GM12875 (cell line): ENCODE measurements around the gene CD59.

ENCODE experiments used
- H3K4me3 ChIP-seq: one replicate; pipeline ENCODE4 v1.5.1; 2011; ENCODE audit warnings: low read depth, low read length, control low read depth
- TF ChIP-seq, protein P1 (sequence below): IDR thresholded peaks from 2 replicates; pipeline ENCODE4 v1.5.1; 2011; ENCODE audit warnings: low read depth, mild to moderate bottlenecking, control low read depth, inconsistent platforms, low read length, moderate library complexity, borderline replicate concordance; ENCODE audit not compliant: insufficient read depth

The CD59 gene

DNA sequence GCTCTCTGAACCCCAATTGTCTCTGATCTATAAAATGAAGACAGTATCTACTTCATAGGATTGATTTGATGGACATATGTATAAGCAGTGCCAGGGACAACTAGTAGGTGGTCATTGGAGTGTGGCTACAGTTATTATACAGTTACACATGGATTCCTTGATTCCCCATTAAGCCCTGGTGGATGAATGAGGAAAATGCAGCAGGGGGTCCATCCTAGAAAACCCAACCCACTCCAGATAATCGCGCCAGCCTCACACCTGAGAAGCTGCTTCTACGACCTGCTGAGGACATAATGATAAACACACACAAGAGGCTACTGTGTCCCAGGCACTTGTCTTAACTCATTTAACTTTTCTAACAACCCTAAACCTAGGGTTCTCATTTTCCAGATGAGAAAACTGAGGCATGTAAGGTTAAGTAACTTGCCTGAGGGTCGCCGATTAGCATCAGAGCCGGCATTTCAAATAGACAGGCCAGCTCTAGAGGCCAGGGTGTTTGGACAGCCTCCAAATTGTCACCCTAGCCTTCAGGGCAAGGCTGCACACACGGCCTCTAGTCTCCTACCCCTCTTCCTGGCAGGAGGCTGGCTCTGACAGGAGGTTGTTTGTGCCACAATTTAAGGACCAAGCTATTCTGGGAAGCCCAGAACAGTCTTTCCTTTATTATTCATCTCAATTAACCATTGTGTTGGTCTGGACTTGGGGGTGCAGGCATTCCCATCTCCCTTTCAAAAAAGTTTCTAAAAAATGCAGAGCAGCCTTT, 31.8 kb downstream of the CD59 start:
- H3K4me3 ChIP-seq = no peak overlapping the region
- TF ChIP-seq, protein P1, sequence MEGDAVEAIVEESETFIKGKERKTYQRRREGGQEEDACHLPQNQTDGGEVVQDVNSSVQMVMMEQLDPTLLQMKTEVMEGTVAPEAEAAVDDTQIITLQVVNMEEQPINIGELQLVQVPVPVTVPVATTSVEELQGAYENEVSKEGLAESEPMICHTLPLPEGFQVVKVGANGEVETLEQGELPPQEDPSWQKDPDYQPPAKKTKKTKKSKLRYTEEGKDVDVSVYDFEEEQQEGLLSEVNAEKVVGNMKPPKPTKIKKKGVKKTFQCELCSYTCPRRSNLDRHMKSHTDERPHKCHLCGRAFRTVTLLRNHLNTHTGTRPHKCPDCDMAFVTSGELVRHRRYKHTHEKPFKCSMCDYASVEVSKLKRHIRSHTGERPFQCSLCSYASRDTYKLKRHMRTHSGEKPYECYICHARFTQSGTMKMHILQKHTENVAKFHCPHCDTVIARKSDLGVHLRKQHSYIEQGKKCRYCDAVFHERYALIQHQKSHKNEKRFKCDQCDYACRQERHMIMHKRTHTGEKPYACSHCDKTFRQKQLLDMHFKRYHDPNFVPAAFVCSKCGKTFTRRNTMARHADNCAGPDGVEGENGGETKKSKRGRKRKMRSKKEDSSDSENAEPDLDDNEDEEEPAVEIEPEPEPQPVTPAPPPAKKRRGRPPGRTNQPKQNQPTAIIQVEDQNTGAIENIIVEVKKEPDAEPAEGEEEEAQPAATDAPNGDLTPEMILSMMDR = no peak

DNA sequence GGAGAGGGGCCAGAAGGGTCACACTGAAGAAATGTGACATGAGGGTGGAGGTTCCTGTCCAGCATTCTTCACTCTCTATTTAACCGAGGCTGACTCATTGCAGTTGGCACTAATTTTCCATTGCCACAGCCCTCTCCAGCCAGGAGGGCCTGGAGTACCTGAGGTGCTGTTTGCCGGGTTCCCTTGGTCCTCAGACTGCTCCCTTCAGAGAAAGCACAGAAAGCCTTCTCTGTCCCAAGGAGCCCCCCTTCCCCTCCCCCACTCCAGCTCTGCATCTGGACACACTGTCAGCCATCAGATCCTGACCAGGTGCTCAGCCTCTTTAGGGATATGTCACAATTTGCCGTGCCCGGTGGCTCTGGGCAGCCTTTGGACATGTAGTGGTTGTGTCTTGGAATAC, 32.4 kb downstream of the CD59 start:
- no peak overlapping the region for H3K4me3 ChIP-seq
- TF ChIP-seq, protein P1 = no peak

DNA sequence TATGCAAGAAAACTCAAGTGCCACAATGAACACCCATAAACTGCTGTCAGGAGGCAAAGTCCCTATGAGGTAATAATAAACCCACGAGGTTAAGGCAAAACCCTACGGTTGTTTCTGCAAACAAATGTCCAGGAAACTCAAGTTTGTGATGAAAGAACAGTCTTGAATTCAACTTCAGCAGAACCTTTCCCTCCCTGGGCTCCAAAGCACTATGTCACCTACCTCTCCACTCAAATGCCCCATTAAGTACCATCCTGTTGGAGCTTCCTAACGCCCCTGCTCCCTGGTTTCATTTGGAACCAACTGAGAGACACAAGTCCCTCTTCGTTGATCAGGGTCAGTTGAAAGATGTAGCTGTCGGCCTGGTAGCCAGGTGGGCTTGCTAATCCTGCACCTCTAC, 33.0 kb downstream of the CD59 start:
- no peak overlapping the region for H3K4me3 ChIP-seq
- TF ChIP-seq, protein P1 = no peak

DNA sequence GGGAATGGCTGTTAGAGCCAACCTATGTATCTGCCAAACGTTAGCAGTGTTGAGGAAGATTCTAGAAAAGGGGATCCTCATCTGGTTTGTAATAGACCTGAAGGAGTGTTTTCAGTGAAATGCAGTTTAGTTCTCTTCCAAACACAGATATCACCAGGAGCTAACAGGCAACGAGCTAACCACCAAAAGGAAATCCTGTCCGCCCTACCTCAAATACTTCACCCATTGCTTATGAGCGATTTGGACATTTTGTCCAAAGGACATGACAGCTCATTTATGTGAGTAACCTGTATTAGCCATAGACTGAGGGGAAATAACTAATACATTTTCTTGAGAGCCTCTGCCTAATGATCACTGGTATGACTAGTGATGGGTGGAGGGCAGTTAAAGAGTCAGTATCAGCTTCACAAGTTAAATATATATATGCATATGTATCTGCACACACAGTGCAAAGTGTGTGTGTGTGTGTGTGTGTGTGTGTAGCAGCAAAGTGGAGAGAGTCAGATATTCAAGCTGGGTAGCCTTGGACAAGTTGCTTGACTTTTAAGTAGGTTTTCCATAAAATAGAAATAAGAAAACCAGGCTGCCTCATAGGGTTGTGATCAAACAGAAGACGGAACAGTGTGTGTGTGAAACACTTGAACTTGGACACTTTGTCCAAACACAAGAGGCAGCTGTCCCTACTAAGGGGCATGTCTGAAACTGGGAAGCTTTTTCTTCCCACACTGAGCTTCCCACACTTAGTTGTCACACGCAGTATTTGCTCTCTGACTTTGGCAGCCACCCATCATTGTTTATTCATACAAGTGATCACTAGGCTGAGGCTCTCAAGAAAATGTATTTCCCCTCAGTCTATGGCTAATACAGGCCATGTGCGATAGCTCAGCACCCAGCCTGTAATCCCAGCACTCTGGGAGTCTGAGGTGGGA, 34.7 kb downstream of the CD59 start:
- TF ChIP-seq, protein P1 = no peak
- no peak overlapping the region for H3K4me3 ChIP-seq

DNA sequence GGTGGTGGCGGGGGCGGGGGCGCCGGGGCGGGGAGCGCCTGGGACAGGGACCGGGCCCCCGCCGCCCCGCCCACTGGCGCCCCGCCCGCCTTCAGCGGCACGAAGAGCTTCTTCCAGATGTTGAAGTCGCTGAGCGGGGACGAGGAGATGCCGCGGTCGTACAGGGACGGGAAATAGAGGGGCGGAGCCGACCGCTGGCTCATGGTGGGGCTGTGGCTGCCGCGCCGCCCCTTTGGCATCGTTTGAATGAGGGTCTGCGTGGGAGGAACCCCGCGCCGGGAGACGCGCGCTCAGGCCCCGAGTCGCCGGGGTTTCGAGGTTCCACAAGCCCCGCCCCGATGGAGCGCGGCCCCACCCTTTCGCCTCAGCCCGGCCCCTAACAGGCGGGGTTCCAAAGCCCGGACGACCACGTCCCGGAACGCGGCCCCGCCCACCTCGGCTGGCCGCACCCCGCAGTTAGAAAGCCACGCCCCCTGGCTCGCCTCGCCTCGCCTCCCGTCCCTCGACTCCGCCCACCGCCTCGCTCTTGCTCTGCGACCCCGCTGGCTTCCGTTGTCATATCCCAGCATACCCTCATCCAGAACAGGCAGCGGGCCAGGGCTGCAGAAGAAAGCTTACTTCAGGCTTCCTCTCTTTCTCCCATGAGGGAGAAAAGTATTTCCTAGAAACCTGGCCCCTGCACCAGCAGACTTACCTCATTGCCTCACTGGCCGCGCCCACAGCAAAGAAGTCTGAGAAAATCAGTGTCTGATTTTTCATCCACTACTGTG, 35.5 kb downstream of the CD59 start, which contains the start of gene C11orf91:
Gene C11orf91, minus strand, starts transcription at position 325 of the 770 bp plus-strand sequence. Its CDS starts 86 bp downstream, at position 239.
- TF ChIP-seq, protein P1 = no peak

DNA sequence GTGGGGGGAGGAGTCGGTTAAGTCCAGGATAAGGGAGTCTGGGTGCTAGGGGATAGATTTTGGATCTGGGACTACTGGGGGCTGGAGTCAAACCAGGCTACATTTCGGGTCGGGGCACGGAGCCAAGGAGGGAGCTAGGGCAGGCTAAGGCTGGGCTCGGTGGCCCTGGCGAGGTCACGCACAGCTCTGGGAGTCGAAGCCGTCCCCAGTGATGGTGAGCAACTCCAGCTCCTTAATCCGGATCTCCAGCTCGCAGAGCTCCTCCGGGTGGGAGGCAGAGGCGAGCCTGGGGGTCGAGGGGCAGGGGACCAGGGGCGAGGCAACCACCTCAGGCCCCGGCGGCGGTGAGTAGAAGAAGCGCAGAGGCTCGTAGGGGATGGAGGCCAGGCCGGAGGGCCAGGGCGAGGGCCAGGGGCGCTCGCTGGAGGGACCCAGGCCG, 36.1 kb downstream of the CD59 start:
- H3K4me3 ChIP-seq = peak overlapping the region; percentile 64
- TF ChIP-seq, protein P1 = no peak

More for the DNA sequence above, 35.5 kb downstream of the CD59 start, which contains the start of gene C11orf91:
- H3K4me3 ChIP-seq = peak within 1 kb of the TSS; percentile 64
